Renal cortex interstitium (tissue), 11 donors: ENCODE data around the gene AQP5. TPM values are rescaled to one million over a fixed set of nuclear protein-coding genes. Genes with fewer than 3 reads are reported as not detected.

Experiments used
- DNase-seq, 11 donors: peaks; one replicate each; pipeline ENCODE4 v3.0.0-alpha.2; 2013; ENCODE audit warnings: low read depth in 9 of 11, low spot score in 4 of 11; ENCODE audit errors: extremely low read depth in 1 of 11
- polyA plus RNA-seq, 3 donors: library from polyadenylated mRNA; unstranded; fragments of 120-200 nt; gene quantifications; one replicate each; pipeline ENCODE4 v1.2.1, GENCODE V29; 2013; ENCODE audit not compliant: insufficient read length in 3 of 3

AQP5 gene
- polyA plus RNA-seq, 3 donors: 1.2 to 3.6 (median 1.7) TPM

GRCh38 chr12:49990273-49990672 is 28.6 kb downstream of the AQP5 start:
- no peak for DNase-seq

- no peak for DNase-seq
Observed at GRCh38 chr12:49998453-49998852, 36.8 kb downstream of the AQP5 start.

GRCh38 chr12:50003595-50003994 is 41.9 kb downstream of the AQP5 start:
- DNase-seq: no peak

GRCh38 chr12:50004696-50005095 is 43.0 kb downstream of the AQP5 start:
- no peak for DNase-seq

GRCh38 chr12:50005175-50005574 is 43.5 kb downstream of the AQP5 start:
- DNase-seq: no peak

- DNase-seq: no peak
Observed at GRCh38 chr12:50006280-50006679, 44.6 kb downstream of the AQP5 start.

GRCh38 chr12:50006754-50007442 is 45.2 kb downstream of the AQP5 start:
- no peak for DNase-seq

- DNase-seq: no peak
Observed at GRCh38 chr12:50013361-50014147, 51.9 kb downstream of the AQP5 start.

- no peak for DNase-seq
Observed at GRCh38 chr12:50014342-50014741, 52.7 kb downstream of the AQP5 start.

Other genes with a start within 250 kb of the AQP5 start
- gene TMBIM6, start 220.3 kb upstream of the AQP5 start, polyA plus RNA-seq: 100 to 1,000 TPM; 665 to 770 (median 739) TPM
- 10 to 100 TPM; 14.7 to 23.3 (median 22.8) TPM for gene NCKAP5L, start 133.5 kb upstream of the AQP5 start, polyA plus RNA-seq
- 1 to 10 TPM; 7.2 to 9.0 (median 8.2) TPM for gene BCDIN3D, start 118.8 kb upstream of the AQP5 start, polyA plus RNA-seq
- 1 to 10 TPM; 2.5 to 6.1 (median 5.6) TPM for gene FAIM2, start 58.0 kb upstream of the AQP5 start, polyA plus RNA-seq
- gene AQP2, start 11.1 kb upstream of the AQP5 start, polyA plus RNA-seq: 100 to 1,000 TPM in 2 of 3 donors, 10 to 100 TPM in 1; 56.9 to 435 (median 117) TPM
- 10 to 100 TPM; 16.1 to 27.6 (median 23.1) TPM for gene AQP6, start 11.1 kb downstream of the AQP5 start, polyA plus RNA-seq
- gene RACGAP1, start 63.6 kb downstream of the AQP5 start, polyA plus RNA-seq: 10 to 100 TPM; 40.5 to 57.9 (median 56.1) TPM
- gene ASIC1, start 95.7 kb downstream of the AQP5 start, polyA plus RNA-seq: 1 to 10 TPM; 4.5 to 5.3 (median 5.1) TPM
- gene SMARCD1, start 123.5 kb downstream of the AQP5 start, polyA plus RNA-seq: 100 to 1,000 TPM; 177 to 189 (median 184) TPM
- gene GPD1, start 142.1 kb downstream of the AQP5 start, polyA plus RNA-seq: 10 to 100 TPM; 57.2 to 83.3 (median 65.6) TPM
- 10 to 100 TPM; 43.8 to 54.7 (median 52.8) TPM for gene COX14, start 150.4 kb downstream of the AQP5 start, polyA plus RNA-seq
- 10 to 100 TPM; 71.0 to 83.0 (median 80.7) TPM for gene CERS5, start 205.5 kb downstream of the AQP5 start, polyA plus RNA-seq